Activated naive CD4-positive, alpha-beta T cell treated with anti-CD3 and anti-CD28 coated beads, Interleukin-2, amount 50 U/mL, for 16 hours (primary cell): ENCODE data around the gene OTUD3.
"Not testable (repeated sequence)": the region's sequence is repeated elsewhere in the genome, so short reads cannot be mapped to it uniquely, and the experiment has no call there.

ENCODE experiments used
- DNase-seq: peaks from one replicate; pipeline ENCODE4 v3.0.0-alpha.2; 2020

OTUD3 gene

GRCh38 chr1:19921310-19921709, 39.1 kb downstream of the OTUD3 start:
- no peak for DNase-seq

GRCh38 chr1:19922015-19922688, 40.0 kb downstream of the OTUD3 start:
- DNase-seq = no peak

GRCh38 chr1:19923137-19923952, 41.1 kb downstream of the OTUD3 start, which contains the start of gene PLA2G2E:
Gene PLA2G2E, minus strand, starts transcription at chr1:19923617. Its CDS starts 58 bp downstream, at chr1:19923559.
- DNase-seq = no peak

GRCh38 chr1:19923953-19924346, 41.8 kb downstream of the OTUD3 start:
- DNase-seq = no peak

GRCh38 chr1:19925342-19926070, 43.3 kb downstream of the OTUD3 start:
- DNase-seq = no peak

GRCh38 chr1:19926296-19927129, 44.3 kb downstream of the OTUD3 start:
- no peak for DNase-seq

GRCh38 chr1:19927130-19927421, 44.9 kb downstream of the OTUD3 start:
- DNase-seq = not testable (repeated sequence)

- DNase-seq = no peak
Observed at GRCh38 chr1:19932866-19933265, 50.7 kb downstream of the OTUD3 start.

- DNase-seq = no peak
Observed at GRCh38 chr1:19934336-19934735, 52.1 kb downstream of the OTUD3 start.

- no peak for DNase-seq
Observed at GRCh38 chr1:19936061-19936750, 54.0 kb downstream of the OTUD3 start.

GRCh38 chr1:19938472-19938871, 56.3 kb downstream of the OTUD3 start:
- DNase-seq = no peak

- no peak for DNase-seq
Observed at GRCh38 chr1:19940486-19941205, 58.5 kb downstream of the OTUD3 start.

GRCh38 chr1:19941206-19941568, 59.0 kb downstream of the OTUD3 start:
- DNase-seq = no peak

- no peak for DNase-seq
Observed at GRCh38 chr1:19942088-19942487, 59.9 kb downstream of the OTUD3 start.

GRCh38 chr1:19942657-19943056, 60.5 kb downstream of the OTUD3 start:
- no peak for DNase-seq

GRCh38 chr1:19945914-19946313, 63.7 kb downstream of the OTUD3 start:
- no peak for DNase-seq

GRCh38 chr1:19946331-19946751, 64.1 kb downstream of the OTUD3 start:
- no peak for DNase-seq

GRCh38 chr1:19946971-19947370, 64.8 kb downstream of the OTUD3 start:
- no peak for DNase-seq

GRCh38 chr1:19949016-19949415, 66.8 kb downstream of the OTUD3 start:
- DNase-seq = no peak

- DNase-seq = no peak
Observed at GRCh38 chr1:19954059-19954458, 71.9 kb downstream of the OTUD3 start.

GRCh38 chr1:19955534-19956170, 73.5 kb downstream of the OTUD3 start:
- no peak for DNase-seq
